PC-3 (cell line): Measurements from ENCODE around the gene KRI1. TPM values are rescaled to one million over a fixed set of nuclear protein-coding genes. Genes with fewer than 3 reads are reported as not detected.
"Not testable (repeated sequence)": the region's sequence is repeated elsewhere in the genome, so short reads cannot be mapped to it uniquely, and the experiment has no call there.

Experiments
- ATAC-seq: fragments of 200-7000 bp; cut with Tn5 transposase; 2 replicates; pipeline ENCODE4 v1.9.1; 2020; ENCODE audit warnings: mild to moderate bottlenecking, moderate library complexity
- BruUV-seq: library from RNA; stranded (reverse); fragments of 400-500 nt; replicated peaks from 2 replicates; lab custom pipeline; 2021; lab: Mats Ljungman, UMichigan
- CTCF ChIA-PET: fragments of 300-600 bp; sonication (Branson Sonifier 250); formaldehyde crosslinking; loops from one replicate; lab custom pipeline; 2022; ENCODE audit warnings: antibody characterized with exemption; lab: Charles Lee
- POLR2A ChIA-PET: fragments of 300-600 bp; sonication (Branson Sonifier 250); formaldehyde crosslinking; loops from one replicate; lab custom pipeline; 2022; ENCODE audit warnings: antibody characterized with exemption; ENCODE audit not compliant: unreplicated experiment; lab: Charles Lee
- DNase-seq: peaks from one replicate; pipeline ENCODE4 v3.0.0-alpha.2; 2015
- H2AFZ ChIP-seq: fragments of 300-600 bp; sonication (generic); 2 replicates; pipeline ENCODE4 v1.6.0; 2016; ENCODE audit warnings: antibody characterized with exemption, low read length
- H3F3A ChIP-seq: fragments of 300-600 bp; sonication (generic); one replicate; pipeline ENCODE4 v1.6.0; 2017; ENCODE audit warnings: antibody characterized with exemption, low read length, control low read depth, mild to moderate bottlenecking; ENCODE audit not compliant: unreplicated experiment
- H3K27ac ChIP-seq: fragments of 300-600 bp; sonication (generic); 2 replicates; pipeline ENCODE4 v1.5.1; 2016; ENCODE audit warnings: mild to moderate bottlenecking, low read length
- H3K27me3 ChIP-seq: fragments of 300-600 bp; sonication (generic); 2 replicates; pipeline ENCODE4 v1.6.1; 2016; ENCODE audit warnings: low read length, mixed read lengths
- H3K36me3 ChIP-seq: fragments of 300-600 bp; sonication (generic); 2 replicates; pipeline ENCODE4 v1.6.1; 2016; ENCODE audit warnings: low read depth, mixed run types, low read length, mixed read lengths
- H3K4me1 ChIP-seq: fragments of 300-600 bp; sonication (generic); 2 replicates; pipeline ENCODE4 v1.5.1; 2016; ENCODE audit warnings: low read length; ENCODE audit not compliant: insufficient read depth
- H3K4me2 ChIP-seq: fragments of 300-600 bp; sonication (generic); 2 replicates; pipeline ENCODE4 v1.6.0; 2016; ENCODE audit warnings: low read length
- H3K4me3 ChIP-seq: fragments of 300-600 bp; sonication (generic); 2 replicates; pipeline ENCODE4 v1.5.1; 2016; ENCODE audit warnings: mild to moderate bottlenecking, low read length, mixed read lengths
- H3K79me2 ChIP-seq: fragments of 300-600 bp; sonication (generic); 2 replicates; pipeline ENCODE4 v1.6.1; 2017; ENCODE audit warnings: low read length, mixed read lengths
- H3K9ac ChIP-seq: fragments of 300-600 bp; sonication (generic); 2 replicates; pipeline ENCODE4 v1.6.0; 2016; ENCODE audit warnings: mild to moderate bottlenecking, low read length
- H3K9me2 ChIP-seq: fragments of 300-600 bp; sonication (generic); replicated peaks from 2 replicates; pipeline ENCODE4 v1.6.1; 2016; ENCODE audit warnings: mixed run types, low read length, mixed read lengths
- H3K9me3 ChIP-seq: fragments of 300-600 bp; sonication (generic); 2 replicates; pipeline ENCODE4 v1.6.1; 2016; ENCODE audit warnings: low read length, mixed read lengths
- H4K20me1 ChIP-seq: fragments of 300-600 bp; sonication (generic); 2 replicates; pipeline ENCODE4 v1.6.1; 2016; ENCODE audit warnings: low read length, mixed read lengths
- EZH2 ChIP-seq: fragments of 300-600 bp; sonication (generic); IDR thresholded peaks from one replicate; pipeline ENCODE4 v1.6.1; 2017; ENCODE audit warnings: antibody characterized with exemption, mild to moderate bottlenecking, low read length; ENCODE audit not compliant: unreplicated experiment
- EZH2phosphoT487 ChIP-seq: fragments of 300-600 bp; sonication (generic); IDR thresholded peaks from 2 replicates; pipeline ENCODE4 v1.6.1; 2018; ENCODE audit warnings: mild to moderate bottlenecking, antibody characterized with exemption, low read length, borderline replicate concordance
- intact Hi-C: fragments of 100-400 bp; cut with micrococcal nuclease; formaldehyde crosslinking; loops from 2 replicates; pipeline ENCODE4 v1.9.0; 2023
- total RNA-seq: library from RNA; depleted of rRNA; stranded (reverse); fragments of >200 nt; gene quantifications from 2 replicates; pipeline ENCODE4 v1.2.3, GENCODE V29; 2014
- TF ChIP-seq, protein P1 (sequence below): fragments of 300-600 bp; sonication (generic); conservative IDR thresholded peaks from 2 replicates; pipeline ENCODE4 v1.5.1; 2017; ENCODE audit warnings: antibody characterized with exemption, low read depth, mild to moderate bottlenecking, low read length

Gene KRI1
- total RNA-seq, 1 experiment from 2014 or later: 72.6 TPM

DNA sequence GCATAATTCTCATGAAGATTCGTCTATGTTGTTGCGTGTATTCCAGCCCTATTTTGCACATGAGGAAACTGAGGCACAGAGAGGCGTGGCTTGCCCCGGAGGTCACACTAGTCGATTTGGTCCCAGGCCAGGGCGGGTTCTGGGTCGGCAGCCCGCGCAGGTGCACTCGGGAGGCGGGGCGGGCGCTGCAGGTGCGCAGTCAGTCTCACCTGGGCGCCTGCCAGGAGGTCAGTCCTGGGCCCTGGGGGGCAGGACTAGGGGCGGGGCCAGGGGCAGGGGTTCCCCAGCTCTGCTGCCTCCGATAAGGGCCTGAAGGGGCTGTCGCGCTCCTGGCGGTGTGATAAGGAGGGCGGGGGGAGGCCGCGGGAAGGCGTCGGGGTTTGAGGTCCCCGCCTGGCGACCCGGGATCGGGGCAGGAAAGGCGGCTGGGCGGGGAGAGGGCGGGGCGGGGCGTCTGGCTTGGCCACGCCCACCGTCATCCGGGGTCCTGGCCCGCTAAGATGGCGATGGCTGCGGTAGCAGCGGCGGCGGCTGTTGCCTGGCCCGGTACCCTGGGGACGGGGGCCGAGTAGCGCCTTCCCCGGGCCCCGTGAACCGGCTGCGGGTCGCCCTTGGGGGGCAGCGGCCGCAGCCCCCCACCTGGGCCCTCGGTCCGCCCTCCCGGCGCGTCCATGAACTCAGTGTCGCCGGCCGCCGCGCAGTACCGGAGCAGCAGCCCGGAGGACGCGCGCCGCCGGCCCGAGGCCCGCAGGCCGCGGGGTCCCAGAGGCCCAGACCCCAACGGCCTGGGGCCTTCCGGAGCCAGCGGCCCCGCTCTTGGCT lies 22.2 kb downstream of the KRI1 start, which contains the start of gene ATG4D:
ATG4D (plus strand) TSS at position 485 of the 822 bp plus-strand sequence; CDS start at position 672, 187 bp downstream.
- Histone ChIP-seq H3K9ac (peak within 1 kb of the TSS; percentile 83), H3K4me1 (0 out of 2 replicates have a peak, but pooled peaks cover 9% of the 10 kb centered on the region), H4K20me1 (no peaks in the 10 kb centered on the region), H3K27ac (no peak within 1 kb of the TSS), H3K9me3 (no peaks in the 10 kb centered on the region), H2AFZ (peak within 1 kb of the TSS; percentile 81), H3K4me2 (peak within 1 kb of the TSS; percentile 88), H3K79me2 (peaks cover 26% of the 10 kb centered on the region), H3K36me3 (peaks cover 1% of the 10 kb centered on the region; the same call in 1 of the 2 replicates), H3F3A (no peaks in the 10 kb centered on the region), H3K9me2 (no peaks in the 10 kb centered on the region), H3K27me3 (no peaks in the 10 kb centered on the region), H3K4me3 (peak within 1 kb of the TSS; percentile 95)
- ATAC-seq: peak; percentile 78
- TF ChIP-seq, protein P1, sequence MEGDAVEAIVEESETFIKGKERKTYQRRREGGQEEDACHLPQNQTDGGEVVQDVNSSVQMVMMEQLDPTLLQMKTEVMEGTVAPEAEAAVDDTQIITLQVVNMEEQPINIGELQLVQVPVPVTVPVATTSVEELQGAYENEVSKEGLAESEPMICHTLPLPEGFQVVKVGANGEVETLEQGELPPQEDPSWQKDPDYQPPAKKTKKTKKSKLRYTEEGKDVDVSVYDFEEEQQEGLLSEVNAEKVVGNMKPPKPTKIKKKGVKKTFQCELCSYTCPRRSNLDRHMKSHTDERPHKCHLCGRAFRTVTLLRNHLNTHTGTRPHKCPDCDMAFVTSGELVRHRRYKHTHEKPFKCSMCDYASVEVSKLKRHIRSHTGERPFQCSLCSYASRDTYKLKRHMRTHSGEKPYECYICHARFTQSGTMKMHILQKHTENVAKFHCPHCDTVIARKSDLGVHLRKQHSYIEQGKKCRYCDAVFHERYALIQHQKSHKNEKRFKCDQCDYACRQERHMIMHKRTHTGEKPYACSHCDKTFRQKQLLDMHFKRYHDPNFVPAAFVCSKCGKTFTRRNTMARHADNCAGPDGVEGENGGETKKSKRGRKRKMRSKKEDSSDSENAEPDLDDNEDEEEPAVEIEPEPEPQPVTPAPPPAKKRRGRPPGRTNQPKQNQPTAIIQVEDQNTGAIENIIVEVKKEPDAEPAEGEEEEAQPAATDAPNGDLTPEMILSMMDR: no peak
- TF ChIP-seq EZH2phosphoT487 (no peak), EZH2 (no peak)
- CTCF ChIA-PET: no interaction called here
- DNase-seq: peak; percentile 81
- intact Hi-C loops: no loop called here
- BruUV-seq: no TSS peak
- POLR2A ChIA-PET: interaction anchor here (0.7 kb wide), 1 partner anchor 25 kb away, joined by 3 read pairs; the partner anchor contains the start of gene CDKN2D

DNA sequence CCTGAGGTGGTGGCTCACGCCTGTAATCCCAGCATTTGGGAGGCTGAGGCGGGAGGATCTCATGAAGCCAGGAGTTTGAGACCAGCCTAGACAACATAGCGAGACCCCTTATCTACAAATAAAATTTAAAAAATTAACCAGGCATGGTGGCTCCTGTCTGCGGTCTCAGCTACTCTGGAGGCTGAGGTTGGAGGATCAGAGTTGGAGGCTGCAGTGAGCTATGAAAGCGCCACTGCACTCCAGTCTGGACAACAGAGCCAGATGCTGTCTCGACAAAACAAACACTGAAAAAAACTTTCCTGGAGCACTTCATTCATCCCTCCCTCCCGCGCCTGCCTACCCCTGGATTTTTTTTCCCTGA lies 22.8 kb downstream of the KRI1 start:
- no peak overlapping the region for H3K27ac ChIP-seq
- ChIA-PET POLR2A (interaction anchor here (0.7 kb wide), 1 partner anchor 26 kb away, joined by 3 read pairs; the partner anchor contains the start of gene CDKN2D), CTCF (no interaction called here)
- no peaks in the 10 kb centered on the region for H3K36me3 ChIP-seq
- ATAC-seq (no peak), DNase-seq (no peak)
- intact Hi-C loops: no loop called here
- H3K4me3 ChIP-seq: peak overlapping the region; percentile 95
- H3K4me1 ChIP-seq: 0 out of 2 replicates have a peak, but pooled peaks cover 9% of the 10 kb centered on the region
- H3K4me2 ChIP-seq: peak overlapping the region; percentile 88
- no peaks in the 10 kb centered on the region for H3K9me3 ChIP-seq
- peak overlapping the region; percentile 81 for H2AFZ ChIP-seq
- no peaks in the 10 kb centered on the region for H3K27me3 ChIP-seq
- no TSS peak for BruUV-seq
- H4K20me1 ChIP-seq: no peaks in the 10 kb centered on the region
- no peak overlapping the region for H3K9ac ChIP-seq
- no peak for TF ChIP-seq EZH2phosphoT487
- TF ChIP-seq, protein P1: no peak
- TF ChIP-seq EZH2: no peak
- H3K9me2 ChIP-seq: no peaks in the 10 kb centered on the region
- peaks cover 26% of the 10 kb centered on the region for H3K79me2 ChIP-seq
- no peaks in the 10 kb centered on the region for H3F3A ChIP-seq

DNA sequence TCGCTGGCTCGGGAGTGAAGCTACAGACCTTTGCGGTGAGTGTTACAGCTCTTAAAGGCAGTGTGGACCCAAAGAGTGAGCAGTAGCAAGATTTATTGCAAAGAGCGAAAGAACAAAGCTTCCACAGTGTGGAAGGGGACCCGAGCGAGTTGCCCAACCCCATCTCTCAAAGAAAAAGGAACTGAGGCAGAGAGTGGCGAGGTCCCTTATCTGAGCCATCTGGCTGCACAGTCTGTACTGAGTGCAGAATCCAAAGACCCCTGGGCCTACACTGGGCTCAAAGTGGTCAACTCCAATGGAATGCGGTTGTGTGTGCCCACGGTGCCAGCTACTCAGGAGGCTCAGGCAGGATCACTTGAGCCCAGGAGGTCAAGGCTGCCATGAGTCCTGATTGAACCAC lies 26.8 kb downstream of the KRI1 start:
- H3K4me1 ChIP-seq, H3K36me3 ChIP-seq, POLR2A ChIA-PET, ATAC-seq, DNase-seq, H3K27me3 ChIP-seq, intact Hi-C loops, H3K9me3 ChIP-seq, H4K20me1 ChIP-seq, H3K4me3 ChIP-seq, H3K79me2 ChIP-seq, H3F3A ChIP-seq, CTCF ChIA-PET, H3K9me2 ChIP-seq, H3K4me2 ChIP-seq, H3K27ac ChIP-seq, H3K9ac ChIP-seq, BruUV-seq, H2AFZ ChIP-seq: not testable (repeated sequence)
